Measurements from ENCODE around the gene MAST4.

Gene MAST4

GRCh38 chr5:67009028-67009427 is 412.8 kb downstream of the MAST4 start:
- no peak for DNase-seq (ENCODE audit: extremely low read depth in 1 of 2, low read depth in 1 of 2)

- no peak for DNase-seq (ENCODE audit: extremely low read depth in 1 of 2, low read depth in 1 of 2)
Observed at GRCh38 chr5:67010684-67011409, 414.7 kb downstream of the MAST4 start.

DNA sequence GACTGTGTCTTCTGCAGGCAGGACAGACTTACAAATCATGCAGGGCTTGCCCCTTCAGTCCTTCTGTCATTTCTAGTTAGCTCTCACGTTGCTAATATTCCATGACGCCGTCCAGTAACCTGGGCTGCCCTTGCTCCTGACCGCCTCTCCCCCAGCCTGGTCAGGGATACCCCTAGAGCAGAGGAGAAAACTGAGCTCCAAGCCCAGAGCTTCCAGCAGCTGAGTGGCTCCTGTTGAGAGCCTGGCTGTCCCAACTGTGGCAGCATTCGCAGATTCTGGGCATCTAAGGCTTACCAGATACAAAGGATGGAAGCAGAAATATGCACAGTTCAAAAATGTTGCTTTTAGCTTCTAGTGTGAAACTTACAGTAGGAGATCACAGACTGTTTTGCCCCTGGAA is 415.2 kb downstream of the MAST4 start:
- DNase-seq (ENCODE audit: extremely low read depth in 1 of 2, low read depth in 1 of 2): no peak

DNA sequence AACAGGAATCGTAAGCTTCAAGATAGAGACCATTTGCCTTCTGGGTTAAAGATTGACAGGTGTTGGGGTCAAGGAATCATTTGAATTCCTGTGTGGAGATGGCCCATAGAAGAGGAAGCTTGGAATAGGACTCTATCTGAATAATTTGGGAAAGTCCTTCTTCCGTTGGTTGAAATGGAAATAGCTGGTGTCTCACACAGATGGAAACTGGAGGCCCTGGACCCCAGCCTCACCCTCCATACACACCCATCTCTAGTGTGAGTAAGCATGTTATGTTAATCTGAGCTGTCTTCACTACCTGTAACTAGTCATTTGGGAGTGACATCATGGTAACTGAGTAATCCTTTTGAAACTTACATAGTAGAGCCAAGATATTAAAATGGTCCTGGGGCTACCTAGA is 416.0 kb downstream of the MAST4 start:
- no peak for DNase-seq (ENCODE audit: extremely low read depth in 1 of 2, low read depth in 1 of 2)

- DNase-seq (ENCODE audit: extremely low read depth in 1 of 2, low read depth in 1 of 2): no peak
Observed at GRCh38 chr5:67013719-67014118, 417.5 kb downstream of the MAST4 start.

- DNase-seq (ENCODE audit: extremely low read depth in 1 of 2, low read depth in 1 of 2): no peak
Observed at GRCh38 chr5:67014191-67014590, 418.0 kb downstream of the MAST4 start.

DNA sequence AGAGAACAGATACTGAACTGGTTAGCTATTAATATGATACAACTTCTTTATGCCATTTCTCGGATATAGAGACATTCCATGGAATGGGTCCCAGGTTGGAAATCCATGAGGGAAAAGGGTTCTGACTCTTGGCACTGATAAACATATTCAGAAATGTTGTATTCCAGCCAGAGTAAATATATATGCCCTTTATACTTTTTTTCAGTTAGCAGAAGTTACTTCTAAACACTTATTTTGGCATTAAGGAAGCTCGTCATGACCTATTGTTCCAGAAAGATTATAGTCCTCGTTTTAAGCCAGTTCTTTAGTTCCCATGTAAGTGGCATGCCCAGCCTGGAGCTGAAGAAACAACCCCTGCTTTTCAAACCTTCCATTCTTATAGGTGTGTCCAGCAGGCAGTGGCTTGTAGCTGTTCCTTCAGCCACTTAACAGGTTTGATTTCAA is 418.8 kb downstream of the MAST4 start:
- DNase-seq (ENCODE audit: extremely low read depth in 1 of 2, low read depth in 1 of 2): no peak

DNA sequence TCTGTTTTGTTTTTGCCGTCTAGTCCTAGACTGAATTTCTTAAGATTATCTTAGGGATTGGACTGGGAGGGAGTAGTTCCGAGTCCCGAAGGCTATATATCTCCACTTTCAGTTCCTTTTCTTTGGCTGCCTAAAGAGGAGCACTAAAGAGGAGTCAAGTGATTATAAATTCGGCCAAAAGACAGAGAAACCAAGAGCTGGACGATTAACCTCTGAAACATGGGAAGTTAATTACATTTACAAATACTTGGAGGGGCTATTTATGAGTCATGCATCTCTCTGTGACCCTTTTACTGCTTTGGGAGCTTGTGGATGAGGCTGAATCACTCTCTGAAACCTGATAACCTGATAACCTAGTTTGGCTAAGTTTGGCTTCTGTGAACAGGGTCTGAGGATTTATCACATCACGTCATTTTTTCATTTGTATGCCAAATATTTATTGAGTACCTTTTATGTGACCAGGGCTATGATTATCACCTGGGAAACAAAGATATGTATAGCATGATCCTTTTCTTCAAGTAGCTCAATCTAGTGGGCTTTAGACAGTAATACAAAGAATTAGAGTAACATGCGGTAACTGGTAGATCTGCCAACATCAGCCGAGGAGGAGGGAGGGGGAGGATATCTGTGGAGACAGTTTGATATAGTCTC is 419.5 kb downstream of the MAST4 start:
- no peak for DNase-seq (ENCODE audit: extremely low read depth in 1 of 2, low read depth in 1 of 2)

DNA sequence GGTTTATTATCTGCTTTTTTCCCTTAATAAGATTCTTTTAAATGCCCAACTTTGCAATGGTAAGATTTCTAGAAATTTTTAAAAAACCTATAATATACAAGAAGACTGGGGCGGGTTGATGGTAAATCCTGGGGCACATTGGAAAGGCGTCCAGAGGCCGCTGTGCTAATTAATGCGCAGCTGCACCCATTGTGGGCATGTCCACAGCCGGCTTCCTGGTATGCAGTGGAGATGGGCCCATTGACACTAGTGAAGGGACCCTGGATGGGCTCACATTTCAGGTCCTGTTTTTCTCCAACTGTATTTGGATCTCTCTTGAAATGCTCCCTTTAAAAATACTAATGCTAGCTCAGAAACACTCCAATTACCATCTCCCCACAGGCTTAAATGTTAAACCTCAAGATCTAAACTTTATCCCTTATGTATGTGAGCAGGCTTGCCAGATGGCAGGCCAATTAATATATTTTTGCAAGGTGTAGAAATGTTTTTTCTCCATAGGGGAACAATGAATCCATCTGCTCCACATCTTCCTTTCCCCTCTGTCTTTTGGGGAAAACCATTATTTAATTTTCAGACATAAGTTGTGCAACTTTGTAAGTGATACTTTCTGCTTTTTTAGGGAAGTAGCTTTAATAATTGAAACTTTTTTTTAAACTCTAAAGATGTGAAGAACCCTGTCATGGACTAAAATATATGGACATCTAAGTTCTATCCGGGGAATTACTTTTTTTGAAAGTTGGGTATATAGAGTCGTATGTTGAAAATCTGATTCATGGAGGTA is 423.1 kb downstream of the MAST4 start:
- DNase-seq (ENCODE audit: extremely low read depth in 1 of 2, low read depth in 1 of 2): no peak

GRCh38 chr5:67020096-67020615 is 424.0 kb downstream of the MAST4 start:
- DNase-seq (ENCODE audit: extremely low read depth in 1 of 2, low read depth in 1 of 2): no peak

GRCh38 chr5:67021031-67021430 is 424.8 kb downstream of the MAST4 start:
- no peak for DNase-seq (ENCODE audit: extremely low read depth in 1 of 2, low read depth in 1 of 2)

DNA sequence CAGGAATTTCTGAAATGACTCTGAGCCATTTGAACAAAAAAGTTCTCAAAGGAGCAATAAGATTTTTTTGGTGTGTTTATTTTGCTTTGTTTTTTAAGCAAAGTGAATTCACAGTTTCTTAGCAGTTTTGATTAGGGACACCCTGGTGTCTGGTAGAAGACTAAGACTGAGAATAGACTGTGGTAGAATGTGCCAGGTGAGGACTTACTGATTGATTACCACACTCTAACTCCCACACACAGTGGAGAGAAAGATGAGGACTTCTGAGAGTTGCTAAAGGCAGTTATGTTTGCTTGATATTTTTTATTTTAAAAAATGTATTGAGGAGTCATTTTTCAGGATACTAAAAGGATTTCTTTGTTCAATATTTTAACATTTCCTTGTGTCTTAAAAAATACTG is 425.3 kb downstream of the MAST4 start:
- no peak for DNase-seq (ENCODE audit: extremely low read depth in 1 of 2, low read depth in 1 of 2)

DNA sequence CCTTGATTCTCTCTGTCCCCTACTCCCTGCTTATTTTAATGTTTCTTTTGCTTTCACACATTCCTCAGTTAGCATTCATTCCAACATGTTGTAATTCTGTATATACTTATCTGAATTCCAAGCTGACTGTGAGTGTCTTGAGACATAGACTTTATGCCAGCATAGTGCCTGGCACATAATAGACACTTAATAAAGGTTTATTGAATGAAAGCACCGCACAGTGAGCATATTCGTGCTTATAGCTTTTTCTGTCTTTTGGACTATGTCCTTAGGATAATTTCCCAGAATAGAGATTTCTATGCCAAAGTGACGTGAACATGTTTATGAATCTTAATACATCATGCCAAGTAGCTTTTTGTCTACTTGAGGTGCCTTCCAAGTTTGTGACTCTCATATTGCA is 425.8 kb downstream of the MAST4 start:
- DNase-seq (ENCODE audit: extremely low read depth in 1 of 2, low read depth in 1 of 2): no peak

GRCh38 chr5:67025457-67025856 is 429.3 kb downstream of the MAST4 start:
- no peak for DNase-seq (ENCODE audit: extremely low read depth in 1 of 2, low read depth in 1 of 2)

GRCh38 chr5:67026278-67026677 is 430.1 kb downstream of the MAST4 start:
- no peak for DNase-seq (ENCODE audit: extremely low read depth in 1 of 2, low read depth in 1 of 2)

GRCh38 chr5:67027171-67027570 is 431.0 kb downstream of the MAST4 start:
- no peak for DNase-seq (ENCODE audit: extremely low read depth in 1 of 2, low read depth in 1 of 2)

GRCh38 chr5:67028371-67028770 is 432.2 kb downstream of the MAST4 start:
- no peak for DNase-seq (ENCODE audit: extremely low read depth in 1 of 2, low read depth in 1 of 2)

DNA sequence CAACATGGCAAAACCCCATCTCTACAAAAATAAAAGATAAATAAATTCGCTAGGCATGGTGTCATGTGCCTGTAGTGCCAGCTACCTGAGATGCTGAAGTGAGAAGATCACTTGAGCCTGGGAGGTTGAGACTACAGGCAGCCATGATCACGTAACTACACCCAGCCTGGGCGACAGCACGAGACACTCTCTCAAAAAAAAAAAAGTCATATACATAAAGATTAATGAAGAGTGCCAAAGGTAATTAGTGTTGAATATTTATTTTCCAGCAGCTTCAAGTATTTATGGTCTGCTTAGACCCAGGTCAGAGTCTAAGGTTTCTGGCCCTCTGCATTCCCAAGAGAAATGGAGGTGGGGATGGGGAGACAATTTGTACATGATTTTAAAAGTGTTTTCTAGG is 432.7 kb downstream of the MAST4 start:
- DNase-seq (ENCODE audit: extremely low read depth in 1 of 2, low read depth in 1 of 2): no peak

GRCh38 chr5:67029481-67029880 is 433.3 kb downstream of the MAST4 start:
- no peak for DNase-seq (ENCODE audit: extremely low read depth in 1 of 2, low read depth in 1 of 2)

- DNase-seq (ENCODE audit: extremely low read depth in 1 of 2, low read depth in 1 of 2): no peak
Observed at GRCh38 chr5:67030289-67031056, 434.3 kb downstream of the MAST4 start.

DNA sequence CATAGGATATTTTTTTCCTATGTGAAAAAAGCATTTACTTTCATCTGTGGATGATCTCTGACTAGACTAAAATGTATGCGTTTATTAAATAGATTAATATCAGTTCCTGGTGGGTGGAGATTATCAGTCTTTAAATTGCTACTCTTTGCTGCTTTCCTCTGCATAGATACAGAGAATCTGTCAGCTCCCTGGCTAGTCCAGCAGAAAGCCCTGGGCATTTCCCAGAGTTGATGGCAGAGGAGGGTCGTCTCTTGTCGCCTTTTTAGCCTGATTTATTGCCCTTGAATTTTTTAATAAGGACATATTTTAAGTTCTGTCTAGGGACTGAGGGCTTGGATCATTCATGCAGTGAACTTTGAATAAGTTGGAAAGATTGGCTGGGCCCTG is 434.9 kb downstream of the MAST4 start:
- no peak for DNase-seq (ENCODE audit: extremely low read depth in 1 of 2, low read depth in 1 of 2)
